HG03565 (cell line): Measurements from ENCODE around the gene IQCH.
"Not testable (repeated sequence)": the region's sequence is repeated elsewhere in the genome, so short reads cannot be mapped to it uniquely, and the experiment has no call there.

Experiments used
- ATAC-seq: cut with Tn5 transposase; IDR thresholded peaks from one replicate; pipeline ENCODE4 v1.9.1; 2021; ENCODE audit warnings: mild to moderate bottlenecking, moderate library complexity; ENCODE audit not compliant: unreplicated experiment

Gene IQCH

DNA sequence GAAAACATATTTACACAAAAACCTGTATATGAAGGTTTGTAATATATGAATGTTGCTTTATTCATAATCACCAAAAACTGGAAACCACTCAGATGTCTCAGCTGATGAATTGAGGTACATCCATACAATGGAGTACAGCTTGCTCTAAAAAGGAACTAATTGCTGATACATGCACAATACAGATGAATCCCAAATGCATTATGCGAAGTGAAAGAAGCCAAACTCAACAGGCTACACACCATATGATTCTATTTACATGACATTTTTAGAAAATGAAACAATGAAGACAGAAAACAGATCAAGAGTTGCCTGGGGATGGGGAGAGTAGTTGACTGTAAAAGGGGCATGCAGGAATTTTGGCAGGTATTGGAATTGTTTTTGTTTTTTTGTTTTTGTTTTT lies 95.5 kb downstream of the IQCH start:
- ATAC-seq, result no peak

GRCh38 chr15:67358391-67358790 lies 103.8 kb downstream of the IQCH start:
- no peak for ATAC-seq

DNA sequence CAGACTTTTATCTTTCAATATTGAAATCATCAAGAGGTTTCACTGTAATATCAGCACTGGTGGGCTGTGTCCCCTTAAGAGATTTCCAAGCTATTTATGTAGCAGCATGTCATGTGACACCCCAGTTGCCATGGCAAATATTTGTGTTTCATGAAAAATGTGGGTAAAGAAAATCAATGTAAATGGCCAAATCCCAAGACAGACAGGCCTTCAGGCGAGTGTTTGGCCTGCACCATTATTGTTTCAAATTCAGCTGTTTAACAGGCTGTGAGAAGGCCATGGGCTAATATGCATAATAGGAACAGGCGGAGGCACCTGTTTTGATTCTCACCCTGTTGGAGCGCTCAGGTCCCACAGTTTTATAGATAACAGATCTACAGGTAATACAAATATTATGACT lies 104.2 kb downstream of the IQCH start:
- ATAC-seq, result no peak

DNA sequence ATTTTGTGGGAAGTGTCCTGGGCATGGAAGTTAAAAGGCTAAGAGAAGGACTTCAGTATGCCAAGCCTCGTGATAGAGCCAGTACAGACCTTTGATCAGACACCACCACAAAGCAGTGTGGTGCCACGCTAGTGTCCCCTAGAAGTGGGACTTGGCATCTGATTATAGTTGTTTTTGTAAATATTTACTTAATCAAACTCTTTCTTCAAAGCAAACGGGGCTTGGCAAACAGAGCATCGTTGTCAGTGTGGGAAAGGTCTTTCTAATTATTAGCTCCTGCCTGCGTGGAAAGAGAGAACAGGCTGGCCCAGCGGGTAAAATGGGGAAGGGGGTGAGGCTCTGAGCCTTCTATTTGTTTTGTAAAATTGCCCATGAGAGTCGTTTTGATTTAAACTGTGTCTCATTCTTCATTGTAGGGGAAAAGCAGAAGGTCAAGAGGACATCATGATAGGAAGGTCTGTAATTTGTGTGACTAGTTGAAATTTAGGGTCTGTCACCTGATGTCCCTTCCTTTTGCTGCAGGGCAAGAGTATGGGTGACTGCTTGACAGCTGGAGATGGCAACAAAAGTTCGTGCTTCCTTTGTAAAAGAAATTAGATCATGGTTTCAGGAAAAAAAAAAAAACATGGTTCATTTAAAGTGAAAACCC lies 105.0 kb downstream of the IQCH start:
- no peak for ATAC-seq

GRCh38 chr15:67361100-67361499 lies 106.5 kb downstream of the IQCH start:
- ATAC-seq, result no peak

- not testable (repeated sequence) for ATAC-seq
These were observed 109.1 kb downstream of the IQCH start for GRCh38 chr15:67363712-67364111.

- ATAC-seq, result no peak
These were observed 111.4 kb downstream of the IQCH start for GRCh38 chr15:67365994-67366393.

- ATAC-seq, result no peak
These were observed 112.3 kb downstream of the IQCH start for GRCh38 chr15:67366904-67367303.

DNA sequence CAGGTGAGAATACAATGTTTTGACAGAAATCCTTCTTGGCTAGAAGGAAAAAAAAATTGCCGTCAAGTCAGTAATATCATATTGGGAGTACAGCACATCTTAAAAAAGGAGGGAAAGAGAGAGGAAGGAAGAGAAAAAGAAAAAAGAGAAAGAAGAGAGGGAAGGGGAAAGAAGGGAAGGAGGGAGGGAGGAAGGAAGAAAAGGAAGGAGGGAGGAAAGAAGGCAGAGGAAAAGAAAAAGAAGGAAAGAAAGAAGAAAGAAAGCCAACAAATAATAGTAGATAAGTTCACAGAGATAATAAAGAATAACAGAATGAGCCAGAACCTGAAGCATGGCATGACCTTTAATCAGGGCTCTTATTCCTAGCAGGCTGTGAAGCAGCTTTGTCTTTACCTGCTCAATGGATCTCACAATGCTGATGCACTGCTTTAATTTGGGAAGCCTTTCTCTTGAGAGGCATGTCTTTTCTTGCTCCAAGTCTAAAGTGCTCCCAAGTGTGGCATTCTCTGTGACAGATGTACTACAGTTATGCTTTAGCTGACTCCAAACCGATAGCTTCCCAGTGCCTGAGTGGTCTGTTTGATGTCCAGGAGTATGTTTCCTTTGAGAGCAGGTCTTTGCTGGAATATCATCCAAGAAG lies 114.9 kb downstream of the IQCH start:
- no peak for ATAC-seq

DNA sequence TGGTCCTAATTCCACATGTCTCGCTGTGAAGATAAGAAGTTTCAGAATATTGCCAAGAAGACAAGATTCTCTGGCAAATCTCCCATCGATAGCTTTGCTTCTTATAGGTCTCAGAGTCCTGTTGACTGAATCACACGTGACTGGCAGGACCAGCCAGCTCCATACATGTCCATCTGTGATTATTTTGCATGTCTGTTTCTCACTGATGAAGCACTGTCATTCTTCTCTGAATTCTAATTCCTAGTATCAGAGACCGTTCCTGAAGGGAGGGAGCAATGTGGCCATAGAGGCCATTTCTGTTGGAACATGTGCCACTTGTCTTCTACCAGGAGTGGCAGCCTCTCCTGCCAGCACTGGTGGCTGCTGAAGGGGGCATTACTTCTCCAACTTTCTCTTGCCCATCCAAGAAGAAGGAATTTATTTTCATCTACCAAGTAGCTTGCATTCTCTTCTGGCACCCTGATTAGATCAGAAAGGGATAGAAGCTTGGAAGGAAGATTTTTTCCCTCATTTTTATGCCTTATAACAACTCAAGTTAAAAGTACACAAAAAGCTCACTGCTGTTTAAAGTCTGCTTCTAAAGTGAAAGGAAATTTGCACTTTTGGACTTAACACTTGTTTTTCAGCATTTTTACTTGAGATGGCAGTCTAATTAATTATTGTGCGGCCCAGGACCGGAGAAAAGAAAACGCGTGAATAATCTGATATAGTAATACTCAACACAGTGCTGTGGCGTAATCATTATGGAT lies 115.8 kb downstream of the IQCH start:
- no peak for ATAC-seq

- no peak for ATAC-seq
These were observed 118.0 kb downstream of the IQCH start for GRCh38 chr15:67372543-67372942.

DNA sequence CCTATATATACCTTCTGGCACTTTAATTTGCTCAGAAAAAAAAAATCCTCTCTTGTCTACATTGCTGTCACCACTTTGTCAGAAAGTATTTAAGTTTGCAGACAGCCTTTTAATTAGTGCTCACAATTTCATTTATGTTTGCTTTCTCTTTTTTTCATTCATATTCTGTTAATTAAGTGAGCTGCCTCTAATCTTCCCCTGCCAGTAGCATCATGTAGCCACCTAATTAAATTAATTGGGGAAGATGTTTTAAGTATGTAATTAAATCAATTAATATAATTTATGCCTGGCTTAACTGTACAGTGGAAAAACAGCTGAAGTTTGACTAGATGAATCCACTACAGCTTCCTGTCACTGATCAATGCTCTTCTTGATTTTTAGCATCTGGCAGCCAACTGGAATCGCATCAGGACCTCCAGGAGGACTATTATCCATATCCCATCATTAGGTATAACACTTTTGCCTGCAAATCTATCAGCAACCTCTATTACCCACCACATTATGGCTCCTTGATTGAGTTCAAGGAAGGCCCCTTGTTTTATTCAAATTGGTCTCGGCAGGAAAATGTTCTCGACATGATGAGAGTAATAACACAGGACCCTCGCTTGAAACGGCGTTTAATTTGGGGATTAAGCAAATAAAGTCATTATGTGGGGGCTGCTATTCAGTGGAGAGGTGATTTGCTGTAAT lies 118.5 kb downstream of the IQCH start:
- ATAC-seq, result no peak

GRCh38 chr15:67373971-67374370 lies 119.4 kb downstream of the IQCH start:
- ATAC-seq, result no peak

- no peak for ATAC-seq
These were observed 124.9 kb downstream of the IQCH start for GRCh38 chr15:67379530-67379929.

DNA sequence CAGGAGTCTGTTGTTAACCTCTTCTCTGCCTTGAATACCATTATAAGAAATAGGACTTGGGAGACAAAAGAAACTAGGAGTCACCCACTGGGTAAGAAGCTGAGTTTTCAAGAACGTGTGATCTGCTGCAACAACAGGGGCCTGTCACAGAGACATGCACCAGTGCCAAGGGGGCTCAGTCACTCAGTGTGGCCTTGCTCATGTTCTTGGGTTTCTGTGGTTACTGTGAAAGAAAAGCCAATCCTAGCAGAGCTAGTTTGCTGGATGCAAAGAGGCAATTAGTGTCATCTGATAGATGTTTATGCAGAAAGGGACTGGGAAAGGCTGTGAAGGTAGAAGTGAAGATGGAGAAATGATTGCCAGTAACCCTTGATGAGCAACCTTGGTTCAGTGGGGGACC lies 126.3 kb downstream of the IQCH start:
- ATAC-seq, result no peak

DNA sequence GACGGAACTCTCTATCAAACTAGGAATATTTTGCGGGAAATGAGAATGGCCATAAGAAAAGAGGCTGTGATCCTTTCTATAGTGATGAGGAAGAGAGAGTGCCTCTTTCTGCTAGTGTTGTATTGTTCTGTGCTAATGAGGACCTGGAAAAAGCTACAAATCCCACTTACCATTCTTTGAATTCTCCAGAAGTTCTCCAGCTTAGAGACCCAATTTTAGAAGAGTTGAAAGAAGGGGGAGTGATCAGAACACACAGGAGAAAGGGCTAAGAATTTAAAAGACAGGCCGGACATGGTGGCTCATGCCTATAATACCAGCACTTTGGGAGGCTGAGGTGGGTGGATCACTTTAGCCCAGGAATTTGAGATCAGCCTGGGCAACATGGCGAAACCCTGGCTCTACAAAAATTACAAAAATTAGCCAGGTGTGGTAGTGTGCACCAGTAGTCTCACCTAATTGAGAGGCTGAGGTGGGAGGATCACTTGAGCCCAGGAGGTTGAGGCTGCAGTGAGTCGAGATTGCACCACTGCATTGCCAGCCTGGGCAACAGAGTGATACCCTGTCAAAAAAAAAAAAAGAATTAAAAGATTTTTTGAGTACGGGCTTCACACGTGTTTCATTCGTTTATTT lies 126.9 kb downstream of the IQCH start:
- ATAC-seq, result no peak

DNA sequence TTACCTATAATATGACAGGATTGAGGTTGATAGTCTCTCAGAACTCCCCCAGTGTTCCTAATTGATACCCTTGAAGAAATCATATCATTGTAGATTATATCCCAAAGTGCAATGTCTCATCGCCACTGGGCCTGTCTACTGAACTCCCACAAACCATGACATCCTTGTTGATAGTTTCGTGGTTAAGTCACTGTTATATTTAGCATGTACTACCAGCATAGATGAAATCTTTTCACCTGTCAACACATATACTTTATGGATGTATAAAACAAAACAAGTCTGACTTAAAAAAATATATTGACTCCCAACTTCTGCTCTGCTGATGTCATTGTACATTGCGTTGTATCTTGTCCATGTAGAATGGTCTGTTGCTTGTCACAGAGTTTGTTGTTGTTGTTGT lies 128.1 kb downstream of the IQCH start:
- no peak for ATAC-seq

DNA sequence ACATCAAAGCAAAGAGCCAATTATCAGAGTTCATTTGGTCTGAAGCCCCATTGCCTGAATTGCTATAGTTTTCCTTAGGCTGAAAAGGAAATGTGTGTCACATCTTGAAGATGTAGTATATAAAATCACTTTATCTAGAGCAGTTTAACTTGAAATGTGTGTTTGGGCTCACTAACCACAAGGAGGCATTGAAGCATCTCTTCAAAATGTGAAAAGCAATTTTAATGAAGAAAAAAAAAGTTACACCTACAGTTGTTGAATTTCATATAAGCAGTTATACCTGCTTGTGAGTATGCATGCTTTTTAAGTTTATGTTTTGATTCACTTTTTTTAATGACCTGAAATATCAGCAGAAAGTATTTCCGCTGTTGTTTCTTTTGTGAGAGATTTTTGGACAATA lies 129.3 kb downstream of the IQCH start:
- no peak for ATAC-seq

GRCh38 chr15:67384761-67385160 lies 130.2 kb downstream of the IQCH start:
- no peak for ATAC-seq

DNA sequence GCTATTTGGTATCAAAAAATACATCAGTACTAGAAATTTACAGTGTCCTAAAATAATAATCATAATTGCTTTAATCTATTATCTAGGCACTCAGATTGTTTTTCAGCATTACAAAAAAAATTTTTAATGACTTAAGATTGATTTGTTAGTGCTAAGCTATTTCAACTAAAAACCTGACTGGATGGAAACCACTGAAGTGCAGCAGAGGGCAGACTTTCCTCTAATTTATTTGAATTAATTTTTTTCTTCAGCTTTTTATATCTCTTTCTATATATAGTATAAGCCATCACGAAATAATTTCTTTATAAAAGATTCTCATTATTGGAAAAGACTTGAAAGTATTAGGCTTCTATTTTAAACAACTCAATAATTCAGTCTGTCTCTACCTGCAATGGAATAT lies 131.4 kb downstream of the IQCH start:
- no peak for ATAC-seq

GRCh38 chr15:67386947-67387346 lies 132.4 kb downstream of the IQCH start:
- no peak for ATAC-seq
